GM12874 (cell line): ENCODE results near the gene NTMT1.

ENCODE experiments used
- CTCF ChIP-seq: IDR thresholded peaks from 2 replicates; pipeline ENCODE4 v1.5.1; 2011; ENCODE audit warnings: low read depth, mild to moderate bottlenecking, control low read depth, low read length, moderate library complexity; ENCODE audit not compliant: insufficient read depth

Gene NTMT1

GRCh38 chr9:129612815-129613519 lies 13.0 kb upstream of the NTMT1 start:
- no peak for TF ChIP-seq CTCF

GRCh38 chr9:129613520-129614175 lies 12.3 kb upstream of the NTMT1 start:
- TF ChIP-seq CTCF: no peak

- no peak for TF ChIP-seq CTCF
Measured at GRCh38 chr9:129614932-129615331, 11.0 kb upstream of the NTMT1 start.

- no peak for TF ChIP-seq CTCF
Measured at GRCh38 chr9:129615407-129616285, 10.3 kb upstream of the NTMT1 start.

GRCh38 chr9:129617167-129617566 lies 8.8 kb upstream of the NTMT1 start:
- peak; percentile 59 for TF ChIP-seq CTCF

GRCh38 chr9:129619787-129620668 lies 5.9 kb upstream of the NTMT1 start:
- TF ChIP-seq CTCF: 0 out of 2 replicates have a peak, but pooled peaks have one; percentile 8
